ENCODE data around the gene WDR82.

- TF ChIP-seq CTCF (IDR thresholded peaks at IDR 0.05) (no peak), POLR2AphosphoS5 (IDR thresholded peaks at IDR 0.05) (no peak)
These were observed 38.2 kb downstream of the WDR82 start for GRCh38 chr3:52240059-52240885.
